GM18502 (cell line): Measurements from ENCODE around the gene SLC15A2.
"Not testable (repeated sequence)": the region's sequence is repeated elsewhere in the genome, so short reads cannot be mapped to it uniquely, and the experiment has no call there.

ENCODE experiments used
- ATAC-seq: cut with Tn5 transposase; IDR thresholded peaks from one replicate; pipeline ENCODE4 v1.9.1; 2021; ENCODE audit warnings: mild to moderate bottlenecking; ENCODE audit not compliant: unreplicated experiment, poor library complexity

Gene SLC15A2

DNA sequence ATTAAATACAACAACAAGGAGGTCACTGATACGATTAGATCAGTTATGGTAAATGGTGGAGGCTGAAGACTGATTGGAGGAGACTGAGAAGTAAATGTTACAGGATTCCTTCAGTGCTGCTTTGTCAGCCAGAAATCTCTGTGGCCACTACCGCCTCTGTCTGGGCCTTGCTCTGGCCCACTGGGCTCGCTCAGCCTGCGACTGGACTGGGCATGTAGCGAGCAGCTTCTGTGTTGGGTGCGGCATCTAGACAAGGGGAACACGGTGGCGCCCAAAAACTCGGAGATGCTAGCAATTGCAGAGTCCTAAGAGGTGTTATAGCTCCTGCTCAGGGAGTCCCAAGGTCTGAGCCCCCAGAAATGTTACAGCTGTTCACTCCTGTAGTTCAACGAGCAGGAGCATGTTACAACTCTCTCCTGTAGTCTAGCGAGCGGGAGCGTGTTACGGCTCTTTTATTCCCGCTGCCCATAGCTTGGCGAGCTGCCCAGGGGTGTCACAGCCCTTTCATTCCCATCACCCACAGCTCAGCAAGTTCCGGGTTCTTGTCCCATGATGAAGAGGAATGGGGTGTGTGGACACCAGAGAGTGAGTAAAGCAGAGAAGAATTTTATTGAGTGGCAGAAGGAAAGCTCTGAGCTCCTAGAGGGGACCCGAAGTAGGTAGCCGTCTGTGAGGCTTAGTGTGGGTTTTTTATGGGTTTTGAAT is 24.7 kb downstream of the SLC15A2 start:
- ATAC-seq = no peak

DNA sequence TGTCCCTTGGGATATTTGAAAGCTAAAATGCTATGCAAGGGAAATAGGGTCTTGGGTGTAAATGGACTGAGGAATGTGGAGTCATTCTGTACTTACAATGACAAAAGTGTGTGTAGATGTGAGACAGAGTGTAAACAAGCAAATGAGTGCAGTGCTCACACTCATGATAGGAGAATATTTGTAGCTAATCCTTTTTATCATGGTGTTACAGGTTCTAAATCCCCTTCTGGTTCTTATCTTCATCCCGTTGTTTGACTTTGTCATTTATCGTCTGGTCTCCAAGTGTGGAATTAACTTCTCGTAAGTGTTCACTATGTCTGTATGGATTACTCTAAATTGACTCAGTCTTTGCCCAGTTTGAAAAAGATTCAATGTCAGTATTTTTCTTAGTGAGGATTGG is 30.5 kb downstream of the SLC15A2 start:
- ATAC-seq = no peak

DNA sequence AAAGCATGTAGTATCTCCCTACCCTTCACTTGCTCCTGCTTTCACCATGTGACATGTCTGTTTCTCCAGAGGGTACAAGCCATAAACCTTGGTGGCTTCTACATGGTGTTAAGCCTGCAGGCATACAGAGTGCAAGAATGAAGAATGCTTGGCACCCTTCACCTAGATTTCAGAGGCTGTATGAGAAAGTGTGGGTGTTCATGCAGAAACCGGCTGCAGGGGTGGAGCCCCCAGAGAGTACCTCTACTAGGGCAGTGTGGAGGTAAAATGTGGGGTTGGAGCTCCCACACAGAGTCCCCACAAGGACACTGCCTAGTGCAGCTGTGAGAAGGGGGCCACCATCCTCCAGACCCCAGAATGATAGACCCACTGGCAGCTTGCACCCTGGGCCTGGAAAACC is 32.2 kb downstream of the SLC15A2 start:
- no peak for ATAC-seq

DNA sequence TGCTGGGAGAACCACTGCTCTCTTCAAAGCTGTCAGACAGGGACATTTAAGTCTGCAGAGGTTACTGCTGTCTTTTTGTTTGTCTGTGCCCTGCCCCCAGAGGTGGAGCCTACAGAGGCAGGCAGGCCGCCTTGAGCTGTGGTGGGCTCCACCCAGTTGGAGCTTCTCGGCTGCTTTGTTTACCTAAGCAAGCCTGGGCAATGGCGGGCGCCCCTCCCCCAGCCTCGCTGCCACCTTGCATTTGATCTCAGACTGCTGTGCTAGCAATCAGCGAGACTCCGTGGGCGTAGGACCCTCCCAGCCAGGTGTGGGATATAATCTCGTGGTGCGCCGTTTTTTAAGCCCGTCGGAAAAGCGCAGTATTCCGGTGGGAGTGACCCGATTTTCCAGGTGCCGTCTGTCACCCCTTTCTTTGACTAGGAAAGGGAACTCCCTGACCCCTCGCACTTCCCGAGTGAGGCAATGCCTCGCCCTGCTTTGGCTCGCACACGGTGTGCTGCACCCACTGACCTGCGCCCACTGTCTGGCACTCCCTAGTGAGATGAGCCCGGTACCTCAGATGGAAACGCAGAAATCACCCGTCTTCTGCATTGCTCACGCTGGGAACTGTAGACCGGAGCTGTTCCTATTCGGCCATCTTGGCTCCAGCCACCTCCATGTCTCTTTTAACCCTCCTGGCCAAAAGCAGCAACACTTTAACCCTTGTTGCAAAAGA is 44.1 kb downstream of the SLC15A2 start:
- not testable (repeated sequence) for ATAC-seq

DNA sequence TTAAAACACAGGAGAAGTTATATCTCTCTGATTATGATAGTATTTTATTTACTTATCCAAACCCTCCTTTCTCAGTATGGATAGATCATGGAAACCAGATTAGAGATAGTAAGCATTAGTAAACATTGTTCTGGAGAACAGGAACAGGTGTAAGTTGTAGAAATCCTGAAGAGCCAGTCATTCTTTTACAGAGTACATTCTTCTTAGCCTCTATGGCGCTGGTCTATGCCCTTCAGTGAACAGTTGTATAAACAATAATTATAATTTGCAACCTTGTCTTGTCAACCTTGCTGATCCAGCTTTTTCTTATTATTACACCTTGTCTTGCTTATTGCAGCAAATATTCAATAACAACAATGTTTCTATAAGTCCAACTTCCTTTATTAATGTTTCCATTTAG is 47.4 kb downstream of the SLC15A2 start:
- no peak for ATAC-seq

DNA sequence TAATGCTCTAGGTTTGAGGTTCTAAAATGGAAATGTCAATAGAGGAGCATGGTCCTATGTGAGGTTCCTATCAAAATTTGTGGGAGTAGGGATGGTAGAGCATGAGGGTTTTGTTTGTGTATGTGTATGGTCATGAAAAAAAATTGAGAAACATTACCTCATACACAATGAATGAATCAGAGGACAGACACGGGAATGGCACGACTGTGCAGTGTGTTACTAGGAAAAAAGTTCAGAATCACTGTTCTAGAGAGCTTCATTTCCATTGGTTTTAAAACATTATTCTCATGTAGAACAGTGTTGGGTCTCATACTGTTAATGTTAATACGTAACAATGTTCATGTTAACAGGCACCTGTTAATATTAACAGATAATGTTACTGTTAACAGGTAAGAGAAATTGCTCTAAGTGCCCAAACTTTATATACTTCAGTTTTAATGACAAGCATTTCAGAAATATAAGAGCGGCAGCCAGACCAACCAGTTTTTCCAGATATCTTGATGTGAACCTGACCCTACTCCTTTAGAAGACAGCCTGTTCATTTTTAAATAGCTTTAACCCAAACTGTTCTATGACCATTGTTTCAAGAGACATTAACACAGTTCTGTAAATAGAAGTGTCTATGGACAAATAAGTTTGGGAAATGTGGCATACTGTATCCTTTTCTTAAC is 48.0 kb downstream of the SLC15A2 start:
- ATAC-seq = no peak

DNA sequence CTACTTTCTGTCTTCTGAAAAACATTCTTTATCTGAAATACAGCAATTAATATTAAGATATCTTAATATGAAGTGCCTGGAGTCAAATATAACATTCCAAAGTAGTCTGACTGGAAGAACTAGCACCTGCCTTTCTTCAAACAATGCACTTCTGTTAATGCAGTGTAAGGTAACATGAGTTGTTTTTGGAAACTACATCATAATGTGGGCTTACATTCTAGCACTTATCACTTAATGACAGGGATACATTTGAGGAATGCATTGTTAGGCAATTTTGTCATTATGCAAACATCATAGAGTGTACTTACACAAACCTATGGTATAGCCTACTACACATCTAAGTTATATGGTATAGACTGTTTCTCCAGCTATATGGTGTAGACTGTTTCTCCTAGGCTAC is 49.2 kb downstream of the SLC15A2 start:
- ATAC-seq = no peak

DNA sequence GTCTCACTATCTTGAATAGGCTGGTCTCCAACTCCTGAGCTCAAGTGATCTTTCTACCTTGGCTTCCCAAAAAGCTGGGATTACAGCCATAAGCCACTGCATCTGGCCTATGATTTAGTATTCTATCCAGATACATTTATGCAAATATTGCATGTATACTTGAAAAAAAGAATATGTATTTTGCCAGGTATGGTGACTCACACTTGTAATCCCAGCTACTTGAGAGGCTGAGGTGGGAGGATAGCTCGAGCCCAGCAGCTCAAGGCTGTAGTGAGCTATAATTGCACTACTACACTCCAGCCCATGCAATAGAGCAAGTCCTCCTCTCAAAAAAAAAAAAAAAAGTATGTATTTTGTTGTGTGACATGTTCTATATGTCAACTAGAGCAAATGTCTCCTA is 54.4 kb downstream of the SLC15A2 start:
- ATAC-seq = no peak

DNA sequence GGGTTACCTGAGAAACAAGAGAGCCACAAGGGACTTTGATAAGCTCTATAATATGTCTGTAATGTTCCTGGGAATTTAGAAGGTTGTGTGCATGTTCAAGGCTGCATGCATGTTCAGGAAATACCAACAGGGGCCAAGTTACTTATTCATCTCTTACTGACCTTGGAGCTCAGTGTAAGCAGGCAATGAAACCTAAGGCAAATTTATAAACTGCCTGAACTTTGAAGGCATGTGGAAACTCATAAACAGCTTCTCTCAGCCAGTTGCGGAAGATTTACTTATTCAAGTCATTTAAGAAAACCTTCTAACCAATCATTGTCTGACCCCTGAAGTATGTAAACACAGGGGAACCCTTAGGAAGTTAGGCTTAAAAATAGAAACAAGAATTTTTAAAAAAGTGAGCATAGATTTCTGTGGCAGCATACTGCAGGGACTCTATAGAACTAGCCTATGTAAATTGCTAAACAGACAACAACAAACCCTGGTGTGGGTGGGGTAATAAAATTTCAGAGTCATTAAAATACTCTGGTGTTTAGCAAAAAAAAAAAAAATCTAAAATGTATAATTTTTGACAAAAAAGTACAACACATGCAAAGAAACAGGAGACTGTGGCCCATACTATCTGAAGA is 57.2 kb downstream of the SLC15A2 start:
- ATAC-seq = no peak

DNA sequence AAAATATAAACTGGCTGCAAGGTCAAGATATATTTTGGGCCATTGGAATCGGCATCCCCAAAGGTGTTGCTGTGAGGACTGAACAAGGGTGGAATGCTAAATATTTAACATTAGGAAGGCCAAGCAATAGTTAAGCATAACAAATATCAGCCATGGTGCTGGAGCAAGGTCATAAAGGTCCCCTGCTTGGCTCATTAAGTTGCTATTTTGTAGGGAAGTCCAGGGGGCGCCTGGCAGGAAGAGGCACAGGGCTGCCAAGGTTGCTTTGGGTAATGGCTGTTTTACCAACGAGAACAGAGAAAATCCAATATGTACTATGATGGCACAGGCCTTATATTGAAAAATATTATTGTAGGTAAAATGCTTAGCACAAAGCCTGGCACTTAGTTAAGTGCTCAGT is 62.2 kb downstream of the SLC15A2 start:
- no peak for ATAC-seq

DNA sequence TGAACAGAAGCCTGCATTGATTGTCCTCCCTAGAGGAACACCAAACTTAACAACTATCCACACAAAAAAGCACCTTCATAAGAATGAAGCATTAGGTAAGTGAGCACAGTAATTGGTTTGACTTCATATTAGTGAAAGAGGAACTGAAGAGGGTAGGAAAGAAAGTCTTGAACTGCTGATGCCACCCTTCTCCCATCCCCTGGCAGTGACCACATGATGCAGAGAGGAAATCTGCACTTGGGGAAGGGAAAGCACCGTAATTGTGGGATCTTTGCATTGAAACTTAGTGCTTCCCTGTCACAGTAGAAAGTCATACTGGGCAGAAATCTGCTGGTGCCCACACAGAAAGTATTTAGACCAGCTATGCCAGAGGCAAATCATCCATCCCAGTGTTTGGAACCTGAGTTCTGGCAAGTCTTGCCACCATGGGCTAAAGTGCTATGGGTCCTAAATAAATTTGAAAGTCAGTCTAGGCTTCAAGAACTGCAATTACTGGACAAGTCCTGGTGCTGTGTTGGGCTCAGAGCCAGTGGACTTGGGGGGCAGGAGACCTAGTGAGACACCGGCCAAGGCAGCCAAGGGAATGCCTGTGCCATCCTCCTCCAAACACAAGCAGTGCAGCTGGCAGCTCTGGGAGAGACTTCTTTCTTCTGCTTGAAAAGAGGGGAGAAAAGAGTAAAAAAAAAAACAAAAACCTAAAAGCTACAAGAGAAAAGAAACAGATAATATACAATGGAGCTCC is 63.6 kb downstream of the SLC15A2 start:
- peak; percentile 80 for ATAC-seq

DNA sequence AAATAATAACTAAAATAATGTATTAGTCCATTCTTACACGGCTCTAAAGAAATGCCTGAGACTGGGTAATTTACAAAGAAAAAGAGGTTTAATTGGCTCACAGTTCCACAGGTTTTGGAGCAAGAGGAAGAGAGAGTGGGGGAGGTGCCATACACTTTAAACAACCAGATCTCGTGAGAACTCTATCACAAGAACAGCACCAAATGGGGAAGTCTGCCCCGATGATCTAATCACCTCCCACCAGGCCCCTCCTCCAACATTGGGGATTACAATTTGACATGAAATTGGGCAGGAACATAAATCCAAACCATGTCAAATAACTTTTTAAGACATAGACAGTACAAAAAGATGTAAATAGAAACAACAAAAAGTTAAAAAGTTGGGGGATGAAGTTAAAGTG is 64.6 kb downstream of the SLC15A2 start:
- ATAC-seq = no peak

DNA sequence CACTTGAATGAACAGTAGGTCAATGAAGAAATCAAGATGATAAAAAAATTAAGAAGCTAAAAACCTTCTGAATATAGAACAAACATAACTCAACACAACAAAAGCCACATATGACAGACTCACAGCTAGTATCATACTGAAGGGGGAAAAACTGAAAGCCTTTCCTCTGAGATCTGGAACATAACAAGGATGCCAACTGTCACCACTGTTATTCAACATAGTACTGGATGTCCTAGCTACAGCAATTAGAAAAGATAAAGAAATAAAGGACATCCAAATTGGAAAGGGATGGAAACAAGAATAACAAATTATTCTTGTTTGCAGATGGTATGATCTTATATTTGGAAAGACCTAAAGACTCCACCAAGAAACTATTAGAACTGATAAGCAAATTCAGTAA is 67.1 kb downstream of the SLC15A2 start:
- ATAC-seq = no peak

DNA sequence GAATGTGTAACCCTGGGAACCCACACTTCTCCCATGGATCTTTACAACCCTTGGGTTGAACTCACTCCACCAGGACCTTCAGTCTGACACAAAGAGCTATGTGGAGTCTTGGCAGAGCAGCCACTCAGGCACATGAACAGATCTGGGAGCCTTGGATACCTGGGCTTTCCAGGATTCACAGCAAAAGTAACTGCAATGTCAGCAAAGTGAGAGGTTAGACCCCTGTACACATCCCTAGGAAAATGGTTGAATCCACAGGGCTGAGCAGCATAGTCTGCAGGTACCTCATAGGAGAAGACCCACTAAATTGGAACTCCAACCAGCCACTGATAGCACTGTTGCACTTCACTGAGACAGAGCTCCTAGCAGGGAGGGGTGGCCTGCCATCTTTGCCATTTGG is 68.2 kb downstream of the SLC15A2 start:
- no peak for ATAC-seq

DNA sequence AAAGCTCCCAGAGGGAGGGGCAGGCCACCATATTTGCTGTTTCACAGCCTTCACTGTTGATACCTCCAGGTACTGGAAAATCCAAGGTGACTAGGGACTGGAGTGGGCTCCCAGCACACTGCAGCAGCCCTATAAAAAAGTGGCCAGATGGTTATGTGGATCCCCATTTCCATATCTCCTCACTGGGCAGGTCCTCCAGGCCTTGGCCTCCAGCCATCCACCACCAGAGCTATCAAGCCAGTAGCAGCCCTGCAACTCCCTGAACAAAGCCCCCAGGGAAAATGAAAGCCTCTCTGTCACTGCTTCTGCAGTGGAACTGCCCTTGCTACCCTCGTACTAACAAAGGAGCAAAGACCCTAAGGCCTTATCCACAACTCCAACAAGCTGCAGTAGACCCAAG is 69.4 kb downstream of the SLC15A2 start:
- ATAC-seq = no peak

DNA sequence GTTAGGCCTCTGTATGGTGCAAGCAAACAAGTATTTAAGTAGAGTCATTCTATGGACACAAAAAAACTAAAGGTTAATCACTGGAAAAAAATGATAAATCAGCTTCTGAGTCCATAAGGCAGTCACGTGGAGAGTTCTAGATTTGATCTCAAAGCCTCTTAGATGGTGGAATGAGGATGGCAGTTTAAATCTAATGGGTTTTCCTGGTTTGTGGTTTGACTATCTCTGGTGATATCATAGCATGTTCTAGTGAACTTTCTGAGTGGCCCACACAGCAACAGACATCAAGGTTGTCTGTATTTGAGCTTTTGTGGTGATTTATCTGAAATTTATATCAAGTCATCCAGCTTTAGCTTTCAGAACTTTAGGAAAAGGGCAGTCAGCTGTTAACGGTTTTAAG is 75.4 kb downstream of the SLC15A2 start:
- ATAC-seq = no peak

DNA sequence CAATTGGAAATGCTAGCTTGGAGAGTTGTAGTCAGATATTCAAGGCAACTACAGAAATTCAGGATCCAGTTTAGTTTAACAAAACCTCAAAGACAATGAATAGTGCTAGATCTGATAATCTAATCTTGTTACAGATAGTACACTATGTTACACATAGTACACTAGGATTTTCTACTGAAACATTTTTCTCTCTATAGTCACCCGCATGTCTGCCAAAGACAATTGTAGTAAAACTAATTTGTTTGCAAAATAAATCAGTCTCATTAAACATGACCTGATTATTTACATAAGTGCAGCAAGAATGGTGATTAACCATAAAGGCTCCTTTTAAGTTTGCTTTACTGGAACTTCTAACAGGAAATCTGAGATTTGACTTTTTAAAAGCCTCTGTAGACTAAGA is 75.8 kb downstream of the SLC15A2 start:
- no peak for ATAC-seq

DNA sequence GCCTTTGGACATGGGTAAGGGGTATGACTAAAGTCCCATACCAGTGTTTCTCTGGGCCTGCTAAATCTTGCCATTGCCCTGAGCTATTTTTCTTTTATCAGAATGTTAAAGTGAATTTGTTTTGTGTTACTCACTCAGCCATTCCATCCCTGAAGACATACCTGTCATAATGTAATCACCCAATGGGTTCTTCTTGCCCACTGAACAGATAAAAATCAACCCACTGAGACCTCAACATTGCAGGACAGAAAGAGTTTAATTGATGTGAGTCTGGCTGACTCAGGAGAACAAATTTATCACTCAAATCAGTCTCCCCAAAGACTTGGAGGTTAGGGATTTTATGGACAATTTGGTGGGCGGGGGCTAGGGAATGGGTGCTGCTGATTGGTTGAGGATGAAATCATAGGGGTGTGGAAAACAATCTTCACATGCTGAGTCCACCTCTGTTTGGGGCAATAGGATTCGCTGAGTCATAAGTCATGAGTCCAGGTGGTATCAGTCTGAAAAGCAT is 80.5 kb downstream of the SLC15A2 start:
- no peak for ATAC-seq

DNA sequence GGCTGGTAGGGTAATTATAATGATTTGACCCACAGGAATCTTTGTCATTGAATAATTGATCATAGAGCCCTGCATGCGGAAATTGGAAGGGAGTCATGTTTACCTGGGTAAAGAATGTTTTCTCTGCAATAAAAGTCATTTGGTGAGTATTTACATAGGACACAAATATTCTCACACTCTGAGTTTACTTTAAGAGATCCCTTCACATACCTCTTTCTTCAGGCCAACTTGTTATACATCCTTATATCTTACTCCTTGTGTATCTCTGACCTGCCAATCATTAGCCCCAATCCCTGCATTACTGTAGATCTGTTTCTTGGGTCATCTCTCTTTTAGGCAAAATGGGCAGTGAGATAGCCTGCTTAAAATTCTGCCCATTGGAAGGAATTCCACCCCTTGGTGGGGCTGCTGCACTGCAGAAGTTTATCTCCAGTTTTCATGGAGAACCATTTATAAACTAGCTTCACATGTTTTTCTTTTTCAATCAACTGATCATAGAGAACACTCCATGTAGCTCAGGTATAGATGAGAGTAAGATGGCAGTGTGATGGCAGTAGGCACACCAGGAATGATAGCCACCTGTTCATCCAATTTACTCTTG is 81.6 kb downstream of the SLC15A2 start:
- no peak for ATAC-seq

DNA sequence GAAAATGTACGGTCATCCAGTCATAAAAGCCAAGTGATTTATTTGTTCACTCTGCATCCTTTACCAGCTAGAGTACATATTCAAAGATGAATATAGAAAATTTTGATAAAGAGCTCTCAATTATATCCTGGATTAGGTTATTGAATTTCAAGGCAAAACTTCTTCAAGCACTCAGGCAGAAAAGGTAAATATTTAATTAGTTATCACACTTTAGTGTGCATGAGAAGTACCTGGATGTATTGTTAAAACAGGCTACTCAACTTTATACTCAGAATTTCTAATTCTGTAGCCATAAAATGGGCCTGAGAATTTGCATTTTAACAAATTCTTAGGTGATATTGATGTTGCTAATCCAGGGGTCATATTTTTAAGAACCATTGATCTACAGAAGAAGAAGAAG is 82.5 kb downstream of the SLC15A2 start:
- ATAC-seq = no peak
